Measurements from ENCODE around the gene DBF4B.

DNA sequence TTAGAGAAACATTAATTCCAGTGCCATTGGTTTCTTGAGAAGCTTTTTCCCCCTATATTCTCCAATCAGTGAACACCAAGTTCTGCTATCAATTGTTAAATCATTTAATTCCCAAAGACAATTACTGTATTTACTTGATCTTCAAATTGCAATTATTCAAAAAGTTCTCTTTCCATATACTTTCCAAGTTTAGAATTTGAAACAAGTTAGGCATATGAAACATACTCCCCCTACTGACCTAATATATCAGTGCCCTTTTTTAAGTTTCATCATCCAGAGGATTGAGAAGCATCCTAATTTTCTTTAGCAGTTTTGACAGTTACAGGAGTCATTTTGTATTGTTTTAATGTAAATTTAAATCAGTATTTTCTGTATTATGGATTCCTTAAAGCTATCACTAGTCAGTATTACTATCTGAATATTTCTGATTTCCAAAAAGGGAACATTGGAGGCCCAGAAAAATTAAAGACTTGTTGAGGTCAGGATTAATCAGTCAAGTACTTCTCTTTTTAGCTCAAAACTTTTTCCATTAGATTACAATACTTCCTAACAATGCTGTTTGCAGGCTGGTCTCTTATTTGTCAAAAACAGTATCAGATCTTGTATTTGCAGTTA, 35.9 kb upstream of the DBF4B start:
- TF ChIP-seq SRF (IDR thresholded peaks at IDR 0.05; ENCODE audit: low read depth) (no peak), TCF7L2 (IDR thresholded peaks at IDR 0.05; ENCODE audit: borderline replicate concordance, extremely low read depth, insufficient read depth, insufficient read length) (no peak), SP1 (IDR thresholded peaks at IDR 0.05; ENCODE audit: low read depth) (no peak), EZH2phosphoT487 (IDR thresholded peaks at IDR 0.05; ENCODE audit: borderline replicate concordance) (no peak)
- TF ChIP-seq, protein P1, sequence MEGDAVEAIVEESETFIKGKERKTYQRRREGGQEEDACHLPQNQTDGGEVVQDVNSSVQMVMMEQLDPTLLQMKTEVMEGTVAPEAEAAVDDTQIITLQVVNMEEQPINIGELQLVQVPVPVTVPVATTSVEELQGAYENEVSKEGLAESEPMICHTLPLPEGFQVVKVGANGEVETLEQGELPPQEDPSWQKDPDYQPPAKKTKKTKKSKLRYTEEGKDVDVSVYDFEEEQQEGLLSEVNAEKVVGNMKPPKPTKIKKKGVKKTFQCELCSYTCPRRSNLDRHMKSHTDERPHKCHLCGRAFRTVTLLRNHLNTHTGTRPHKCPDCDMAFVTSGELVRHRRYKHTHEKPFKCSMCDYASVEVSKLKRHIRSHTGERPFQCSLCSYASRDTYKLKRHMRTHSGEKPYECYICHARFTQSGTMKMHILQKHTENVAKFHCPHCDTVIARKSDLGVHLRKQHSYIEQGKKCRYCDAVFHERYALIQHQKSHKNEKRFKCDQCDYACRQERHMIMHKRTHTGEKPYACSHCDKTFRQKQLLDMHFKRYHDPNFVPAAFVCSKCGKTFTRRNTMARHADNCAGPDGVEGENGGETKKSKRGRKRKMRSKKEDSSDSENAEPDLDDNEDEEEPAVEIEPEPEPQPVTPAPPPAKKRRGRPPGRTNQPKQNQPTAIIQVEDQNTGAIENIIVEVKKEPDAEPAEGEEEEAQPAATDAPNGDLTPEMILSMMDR (IDR thresholded peaks at IDR 0.05 in 2 of 3, conservative IDR thresholded peaks at IDR 0.05 in 1 of 3; ENCODE audit: borderline replicate concordance in 1 of 3, insufficient read depth in 1 of 3, low read depth in 2 of 3, low read length in 2 of 3) = peak; percentile 67 to 73 (median 69); a peak in 5 of 6 replicates
